Esophagus squamous epithelium (tissue), 4 donors: Measurements from ENCODE around the gene CD59.

Experiments
- POLR2A ChIP-seq, 4 donors: fragments of 450-650 bp; IDR thresholded peaks; one replicate each; pipeline ENCODE4 v1.6.1; 2017; ENCODE audit warnings: antibody characterized with exemption in 4 of 4, mild to moderate bottlenecking in 4 of 4, moderate library complexity in 3 of 4
- TF ChIP-seq, protein P1 (sequence below), 6 experiments: fragments of 450-650 bp in 4 of 6; fragments of 200-600 bp in 2 of 6; sonication (generic) in 2 of 6; IDR thresholded peaks; one replicate each; pipeline ENCODE4 v1.5.1; 2016 to 2019; ENCODE audit warnings: antibody characterized with exemption in 6 of 6, mild to moderate bottlenecking in 4 of 6, moderate library complexity in 4 of 6

DNA sequence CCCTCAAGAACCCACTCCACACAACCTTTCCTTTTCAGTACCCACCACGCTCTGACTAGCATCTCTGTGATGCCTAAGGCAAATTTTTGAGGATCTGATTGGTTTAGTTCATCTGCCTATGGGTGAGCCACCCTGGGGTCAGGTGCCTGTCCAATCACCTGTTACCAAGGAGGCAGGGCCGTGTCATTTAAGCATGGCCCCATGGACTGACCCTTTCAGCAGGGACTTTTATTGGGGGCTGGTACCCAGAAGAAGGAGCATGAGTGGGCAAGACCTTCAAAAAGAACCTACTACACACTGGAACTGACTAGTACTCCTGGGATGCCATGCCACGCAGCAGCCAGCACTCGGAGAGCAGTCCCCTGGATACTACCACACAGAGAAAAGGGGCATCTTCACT, 64.0 kb downstream of the CD59 start:
- TF ChIP-seq, protein P1, sequence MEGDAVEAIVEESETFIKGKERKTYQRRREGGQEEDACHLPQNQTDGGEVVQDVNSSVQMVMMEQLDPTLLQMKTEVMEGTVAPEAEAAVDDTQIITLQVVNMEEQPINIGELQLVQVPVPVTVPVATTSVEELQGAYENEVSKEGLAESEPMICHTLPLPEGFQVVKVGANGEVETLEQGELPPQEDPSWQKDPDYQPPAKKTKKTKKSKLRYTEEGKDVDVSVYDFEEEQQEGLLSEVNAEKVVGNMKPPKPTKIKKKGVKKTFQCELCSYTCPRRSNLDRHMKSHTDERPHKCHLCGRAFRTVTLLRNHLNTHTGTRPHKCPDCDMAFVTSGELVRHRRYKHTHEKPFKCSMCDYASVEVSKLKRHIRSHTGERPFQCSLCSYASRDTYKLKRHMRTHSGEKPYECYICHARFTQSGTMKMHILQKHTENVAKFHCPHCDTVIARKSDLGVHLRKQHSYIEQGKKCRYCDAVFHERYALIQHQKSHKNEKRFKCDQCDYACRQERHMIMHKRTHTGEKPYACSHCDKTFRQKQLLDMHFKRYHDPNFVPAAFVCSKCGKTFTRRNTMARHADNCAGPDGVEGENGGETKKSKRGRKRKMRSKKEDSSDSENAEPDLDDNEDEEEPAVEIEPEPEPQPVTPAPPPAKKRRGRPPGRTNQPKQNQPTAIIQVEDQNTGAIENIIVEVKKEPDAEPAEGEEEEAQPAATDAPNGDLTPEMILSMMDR (IDR thresholded peaks at IDR 0.05): no peak
- TF ChIP-seq POLR2A (IDR thresholded peaks at IDR 0.05): no peak
